Breast epithelium (tissue), 3 donors: ENCODE data around the gene TET2.

Source experiments
- CTCF ChIP-seq, 3 donors: fragments of 450-650 bp; IDR thresholded peaks; one replicate each; pipeline ENCODE4 v1.5.1; 2016 to 2017; ENCODE audit warnings: antibody characterized with exemption in 3 of 3, mild to moderate bottlenecking in 3 of 3, moderate library complexity in 3 of 3
- POLR2A ChIP-seq: fragments of 450-650 bp; IDR thresholded peaks from one replicate; pipeline ENCODE4 v1.6.1; 2016; ENCODE audit warnings: antibody characterized with exemption, mild to moderate bottlenecking, moderate library complexity

DNA sequence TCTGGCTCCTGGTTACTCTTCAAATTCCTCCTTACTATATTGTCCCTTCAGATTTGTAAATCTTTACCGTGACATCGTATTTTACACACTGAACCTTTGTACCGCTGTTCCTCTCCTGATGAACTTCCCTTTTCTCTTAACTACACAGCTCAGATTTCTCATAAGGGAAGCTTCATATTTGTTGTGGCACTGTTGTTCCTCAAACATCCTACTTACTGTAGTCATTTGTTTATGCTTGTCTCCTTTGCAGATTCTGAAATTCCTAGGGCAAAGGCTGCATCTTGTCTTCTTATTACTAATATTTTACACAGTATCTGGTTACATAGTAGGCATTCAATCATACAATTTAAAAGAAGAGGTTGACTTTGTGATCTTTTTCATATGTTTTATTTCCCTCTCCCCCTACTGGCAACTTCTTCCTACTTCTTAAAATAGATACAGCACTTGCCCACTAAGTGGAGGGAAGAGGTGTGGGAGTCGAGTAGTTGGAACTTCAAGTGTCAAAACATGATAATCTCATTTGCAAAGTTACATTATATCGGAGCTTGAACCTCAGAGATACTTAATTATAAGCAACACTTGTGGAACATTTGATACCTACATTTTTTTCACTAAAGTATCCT lies 50.0 kb downstream of the TET2 start:
- no peak for TF ChIP-seq CTCF (IDR thresholded peaks at IDR 0.05)
- no peak for TF ChIP-seq POLR2A
